Neural progenitor cell (in vitro differentiated cells): ENCODE data around the gene STKLD1. TPM values are rescaled to one million over a fixed set of nuclear protein-coding genes. Genes with fewer than 3 reads are reported as not detected.

Source experiments
- DNase-seq: peaks from one replicate; pipeline ENCODE4 v3.0.0-alpha.2; 2016; ENCODE audit warnings: low spot score
- H2AFZ ChIP-seq: fragments of 200-600 bp; sonication (generic); replicated peaks from 2 replicates; pipeline ENCODE4 v1.6.1; 2016; ENCODE audit warnings: antibody characterized with exemption
- H3F3A ChIP-seq: fragments of 200-600 bp; sonication (generic); 2 replicates; pipeline ENCODE4 v1.6.1; 2016; ENCODE audit warnings: antibody characterized with exemption, low read depth
- H3K27ac ChIP-seq: fragments of 200-600 bp; sonication (generic); 2 replicates; pipeline ENCODE4 v1.5.1; 2016; ENCODE audit warnings: mild to moderate bottlenecking
- H3K27me3 ChIP-seq: fragments of 200-600 bp; sonication (generic); 2 replicates; pipeline ENCODE4 v1.6.1; 2016; ENCODE audit warnings: mild to moderate bottlenecking, moderate library complexity
- H3K36me3 ChIP-seq: fragments of 200-600 bp; sonication (generic); 2 replicates; pipeline ENCODE4 v1.5.1; 2016
- H3K4me1 ChIP-seq: fragments of 200-600 bp; sonication (generic); 2 replicates; pipeline ENCODE4 v1.6.1; 2016; ENCODE audit warnings: mixed run types
- H3K4me2 ChIP-seq: fragments of 200-600 bp; sonication (generic); 2 replicates; pipeline ENCODE4 v1.6.1; 2016
- H3K4me3 ChIP-seq: fragments of 200-600 bp; sonication (generic); 2 replicates; pipeline ENCODE4 v1.5.1; 2016
- H3K79me2 ChIP-seq: fragments of 200-600 bp; sonication (generic); 2 replicates; pipeline ENCODE4 v1.6.1; 2016; ENCODE audit warnings: low read depth
- H3K9ac ChIP-seq: fragments of 200-600 bp; sonication (generic); 2 replicates; pipeline ENCODE4 v1.6.1; 2016
- H3K9me3 ChIP-seq: fragments of 200-600 bp; sonication (generic); 2 replicates; pipeline ENCODE4 v1.5.1; 2016; ENCODE audit warnings: low read depth
- H4K20me1 ChIP-seq: fragments of 200-600 bp; sonication (generic); 2 replicates; pipeline ENCODE4 v1.6.1; 2016; ENCODE audit warnings: low read depth
- H3K27ac Mint-ChIP-seq: 3 replicates; pipeline ENCODE4 v1.8.0; 2021; ENCODE audit warnings: mixed read lengths
- H3K27me3 Mint-ChIP-seq: 2 replicates; pipeline ENCODE4 v1.8.0; 2022; ENCODE audit warnings: low read depth, mild to moderate bottlenecking, inconsistent platforms, moderate library complexity, mixed read lengths; ENCODE audit not compliant: insufficient read depth
- H3K36me3 Mint-ChIP-seq: 3 replicates; pipeline ENCODE4 v1.8.0; 2021; ENCODE audit warnings: mixed read lengths
- H3K4me1 Mint-ChIP-seq: 3 replicates; pipeline ENCODE4 v1.8.0; 2021; ENCODE audit warnings: mixed read lengths
- H3K4me3 Mint-ChIP-seq: 3 replicates; pipeline ENCODE4 v1.8.0; 2021; ENCODE audit warnings: mild to moderate bottlenecking, moderate library complexity, mixed read lengths
- H3K9me3 Mint-ChIP-seq: 3 replicates; pipeline ENCODE4 v1.8.0; 2020; ENCODE audit warnings: mixed read lengths
- CTCF ChIP-seq: fragments of 200-600 bp; sonication (generic); IDR thresholded peaks from 2 replicates; pipeline ENCODE4 v1.5.1; 2017; ENCODE audit warnings: antibody characterized with exemption, mild to moderate bottlenecking
- EZH2 ChIP-seq: fragments of 200-600 bp; sonication (generic); IDR thresholded peaks from 2 replicates; pipeline ENCODE4 v1.6.1; 2017; ENCODE audit warnings: antibody characterized with exemption, mild to moderate bottlenecking, moderate library complexity
- EZH2phosphoT487 ChIP-seq: fragments of 200-600 bp; sonication (generic); IDR thresholded peaks from 2 replicates; pipeline ENCODE4 v1.6.1; 2017; ENCODE audit warnings: antibody characterized with exemption
- total RNA-seq: library from RNA; depleted of rRNA; stranded (reverse); fragments of >200 nt; gene quantifications from 2 replicates; pipeline ENCODE4 v1.2.3, GENCODE V29; 2015; ENCODE audit warnings: low replicate concordance

STKLD1 gene
- total RNA-seq, 1 donor from 2014 or later: 0.58 TPM

GRCh38 chr9:133342069-133342406 lies 34.1 kb upstream of the STKLD1 start:
- Histone ChIP-seq H3K4me3 (no peak overlapping the region), H4K20me1 (peaks cover 25% of the 10 kb centered on the region), H3K27ac (no peak overlapping the region), H3F3A (peaks cover 20% of the 10 kb centered on the region), H3K9ac (no peak overlapping the region), H2AFZ (no peak overlapping the region), H3K4me1 (peaks cover 4% of the 10 kb centered on the region), H3K4me2 (no peak overlapping the region), H3K36me3 (no peaks in the 10 kb centered on the region), H3K79me2 (peaks cover 21% of the 10 kb centered on the region), H3K27me3 (no peaks in the 10 kb centered on the region), H3K9me3 (no peaks in the 10 kb centered on the region)
- Mint-ChIP-seq H3K9me3 (no peaks in the 10 kb centered on the region), H3K36me3 (peaks cover 22% of the 10 kb centered on the region), H3K27me3 (peaks cover 3% of the 10 kb centered on the region), H3K4me3 (no peak overlapping the region), H3K4me1 (peaks cover 8% of the 10 kb centered on the region), H3K27ac (no peak overlapping the region)
- TF ChIP-seq EZH2phosphoT487 (no peak), CTCF (peak; percentile 41), EZH2 (no peak)
- DNase-seq: peak; percentile 47

GRCh38 chr9:133342570-133342969 lies 33.6 kb upstream of the STKLD1 start:
- H3K36me3 Mint-ChIP-seq: peaks cover 22% of the 10 kb centered on the region
- peaks cover 27% of the 10 kb centered on the region for H3K79me2 ChIP-seq

GRCh38 chr9:133344071-133344470 lies 32.1 kb upstream of the STKLD1 start:
- Histone ChIP-seq H3K27me3 (no peaks in the 10 kb centered on the region), H3K36me3 (peaks cover 2% of the 10 kb centered on the region), H3F3A (peaks cover 19% of the 10 kb centered on the region), H3K9me3 (no peaks in the 10 kb centered on the region), H3K27ac (no peak overlapping the region), H3K4me2 (no peak overlapping the region), H2AFZ (no peak overlapping the region), H3K4me3 (no peak overlapping the region), H3K79me2 (peaks cover 38% of the 10 kb centered on the region), H3K4me1 (peaks cover 5% of the 10 kb centered on the region), H4K20me1 (peaks cover 36% of the 10 kb centered on the region), H3K9ac (no peak overlapping the region)
- no peak for DNase-seq
- Mint-ChIP-seq H3K4me1 (peaks cover 18% of the 10 kb centered on the region), H3K27me3 (peaks cover 13% of the 10 kb centered on the region), H3K9me3 (no peaks in the 10 kb centered on the region), H3K27ac (no peak overlapping the region), H3K36me3 (peaks cover 24% of the 10 kb centered on the region), H3K4me3 (peak overlapping the region; percentile 41)
- no peak for TF ChIP-seq CTCF
- no peak for TF ChIP-seq EZH2phosphoT487
- TF ChIP-seq EZH2: no peak

More at GRCh38 chr9:133342570-133342969, 33.6 kb upstream of the STKLD1 start:
- Histone ChIP-seq H3F3A (peaks cover 16% of the 10 kb centered on the region), H3K27me3 (no peaks in the 10 kb centered on the region), H4K20me1 (peaks cover 26% of the 10 kb centered on the region), H3K9me3 (no peaks in the 10 kb centered on the region), H3K27ac (no peak overlapping the region), H2AFZ (no peak overlapping the region), H3K4me2 (no peak overlapping the region), H3K9ac (no peak overlapping the region), H3K36me3 (no peaks in the 10 kb centered on the region), H3K4me1 (peaks cover 4% of the 10 kb centered on the region), H3K4me3 (no peak overlapping the region)
- H3K27me3 Mint-ChIP-seq: peaks cover 3% of the 10 kb centered on the region
- no peak overlapping the region for H3K27ac Mint-ChIP-seq
- no peak for DNase-seq
- H3K4me3 Mint-ChIP-seq: no peak overlapping the region
- H3K4me1 Mint-ChIP-seq: peaks cover 9% of the 10 kb centered on the region
- TF ChIP-seq EZH2phosphoT487 (no peak), EZH2 (no peak), CTCF (no peak)
- H3K9me3 Mint-ChIP-seq: no peaks in the 10 kb centered on the region
